GM19328 (cell line): ENCODE data around the gene OR2T6.
"Not testable (repeated sequence)": the region's sequence is repeated elsewhere in the genome, so short reads cannot be mapped to it uniquely, and the experiment has no call there.

Experiments used
- ATAC-seq: cut with Tn5 transposase; IDR thresholded peaks from one replicate; pipeline ENCODE4 v1.9.1; 2021; ENCODE audit warnings: mild to moderate bottlenecking, moderate library complexity; ENCODE audit not compliant: unreplicated experiment

The OR2T6 gene

DNA sequence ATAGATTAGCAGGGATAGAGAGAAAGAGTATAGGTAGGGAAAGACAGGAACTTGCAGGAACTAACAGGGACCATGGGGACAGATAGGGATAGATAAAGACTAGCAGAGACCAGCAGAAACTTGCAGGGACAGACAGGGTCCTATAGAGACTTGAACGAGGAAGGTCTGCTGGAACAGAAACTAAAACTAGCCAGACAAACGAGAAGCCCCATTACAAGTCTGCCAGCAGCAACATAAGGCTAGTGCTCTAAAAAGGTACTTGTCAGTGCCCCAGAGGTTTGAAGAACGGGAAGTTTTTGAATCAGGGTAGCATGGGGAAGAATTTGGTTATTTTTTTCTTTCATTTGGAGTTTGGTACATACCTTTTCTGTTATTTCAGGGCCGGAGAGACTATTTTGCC, 56.7 kb downstream of the OR2T6 start:
- not testable (repeated sequence) for ATAC-seq

DNA sequence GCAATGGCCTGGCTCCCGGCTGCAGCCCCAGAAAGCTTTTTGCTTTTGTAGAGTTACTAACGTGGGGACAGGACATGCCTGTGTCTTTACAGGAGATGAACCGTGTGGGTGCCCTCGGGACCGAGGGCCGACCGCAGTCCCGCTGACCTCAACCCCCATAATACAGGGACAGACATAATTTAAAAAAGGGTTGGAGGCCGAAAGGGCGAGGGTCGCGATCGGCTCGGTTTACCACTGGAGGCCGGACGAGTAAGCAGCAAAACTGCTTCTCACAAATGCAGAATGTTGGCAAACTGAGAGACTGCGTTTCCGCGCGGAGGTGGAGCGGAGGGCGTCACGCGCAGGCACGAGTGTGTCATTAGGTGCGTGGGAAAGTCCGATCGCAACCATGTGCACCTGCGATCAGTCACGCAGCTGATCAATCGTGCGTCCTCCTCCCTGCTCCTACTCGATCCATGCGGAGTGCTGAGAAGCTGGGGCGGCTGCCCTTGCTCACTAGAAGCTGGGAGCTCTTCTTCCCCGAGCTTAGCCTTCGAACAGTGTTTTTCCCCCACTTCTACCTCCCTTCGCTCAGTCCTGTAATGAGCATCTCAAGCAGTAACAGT, 58.4 kb downstream of the OR2T6 start:
- not testable (repeated sequence) for ATAC-seq

DNA sequence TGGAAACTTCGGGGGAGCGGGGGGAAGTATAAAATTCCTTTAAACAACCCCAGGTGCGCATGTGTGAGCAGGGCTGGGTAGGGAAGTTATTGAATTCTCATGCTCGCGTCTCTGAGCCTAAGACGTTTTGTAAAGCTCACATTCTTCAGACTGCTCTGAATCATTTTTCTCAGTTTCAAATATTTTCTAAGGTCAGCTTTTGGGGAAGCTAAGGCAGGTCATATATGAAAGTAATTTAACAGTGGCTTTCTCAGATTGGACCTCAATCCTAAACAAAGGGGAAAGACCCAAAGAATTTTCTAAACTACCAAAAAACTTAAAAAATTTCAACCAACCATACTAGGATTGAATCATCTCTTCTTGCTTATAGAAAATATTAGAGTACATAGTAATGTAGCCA, 59.4 kb downstream of the OR2T6 start:
- not testable (repeated sequence) for ATAC-seq

DNA sequence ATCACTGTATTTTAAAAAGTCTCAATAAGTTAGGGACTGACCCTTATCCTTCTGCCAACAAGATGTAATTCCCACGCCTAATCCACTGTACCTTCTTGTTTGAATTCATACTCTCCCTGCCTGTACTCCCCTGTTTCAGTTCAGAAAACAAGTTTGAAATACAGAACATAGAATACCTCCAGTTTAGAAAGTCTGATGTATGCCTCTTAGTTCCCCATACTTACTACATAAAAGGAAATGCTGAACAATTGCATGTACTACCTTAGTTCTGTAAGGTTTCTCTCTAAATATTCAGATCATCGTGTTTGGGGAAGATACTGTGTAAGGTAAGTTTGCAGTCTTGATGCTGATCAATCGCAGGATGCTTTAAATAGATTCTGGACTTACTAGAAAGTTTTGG, 60.8 kb downstream of the OR2T6 start:
- peak; percentile 44 for ATAC-seq

DNA sequence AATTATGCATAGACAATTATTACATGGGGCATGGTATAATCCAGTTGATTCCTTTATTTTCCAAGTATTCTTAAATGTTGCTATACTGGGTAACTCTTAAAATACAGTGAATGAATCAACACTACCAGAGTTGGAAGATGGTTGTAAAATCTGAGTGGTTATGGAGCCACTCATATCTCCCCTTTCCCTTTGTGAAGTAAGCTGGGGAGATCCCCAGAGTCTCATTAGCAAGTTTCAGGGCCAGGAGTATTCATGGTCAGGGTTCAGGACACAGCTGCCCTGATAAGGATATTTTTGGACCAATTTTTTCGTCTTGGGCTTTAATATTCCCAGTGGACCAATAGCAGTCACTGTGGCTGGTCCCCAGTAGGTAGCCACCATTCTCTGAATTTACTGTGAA, 63.1 kb downstream of the OR2T6 start:
- not testable (repeated sequence) for ATAC-seq

DNA sequence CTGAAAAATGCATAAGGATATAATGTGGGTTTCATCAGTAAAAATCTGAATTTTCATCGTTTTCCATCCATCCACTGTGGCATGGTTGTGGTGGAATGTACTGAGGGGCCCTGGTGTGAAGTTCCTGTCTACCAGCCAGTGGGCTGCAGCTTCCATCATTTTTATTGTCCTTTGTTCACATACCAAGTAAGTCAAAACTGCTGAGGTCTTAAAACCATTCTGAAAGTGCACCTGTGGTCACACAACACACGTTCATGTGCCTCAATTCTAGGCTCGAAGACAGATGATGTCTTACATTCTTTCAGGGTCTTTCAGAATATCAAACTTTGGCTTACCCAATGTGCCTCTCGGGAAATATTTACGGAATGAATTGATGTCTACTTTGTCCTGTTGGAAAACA, 63.7 kb downstream of the OR2T6 start:
- ATAC-seq = not testable (repeated sequence)
